Activated T-cell treated with anti-CD3 and anti-CD28 coated beads, Interleukin-2, amount 50 U/mL, for 48 hours (primary cell): ENCODE data around the gene DRGX.

Experiments
- DNase-seq, 2 experiments: peaks; one replicate each; pipeline ENCODE4 v3.0.0-alpha.2; 2020

Gene DRGX

GRCh38 chr10:49395741-49396665 lies at the start of gene DRGX:
Gene DRGX, minus strand, starts transcription at chr10:49396089. Its CDS starts 649 bp downstream, at chr10:49395440.
- no peak for DNase-seq

GRCh38 chr10:49444349-49444748 lies 48.5 kb upstream of the DRGX start:
- no peak for DNase-seq

- no peak for DNase-seq
These were observed 47.0 kb upstream of the DRGX start for GRCh38 chr10:49442863-49443262.

- peak in 1 of 2 experiments; percentile 23 for DNase-seq
These were observed 45.9 kb upstream of the DRGX start for GRCh38 chr10:49441488-49442476.

GRCh38 chr10:49435225-49435624 lies 39.3 kb upstream of the DRGX start:
- no peak for DNase-seq

GRCh38 chr10:49433069-49433468 lies 37.2 kb upstream of the DRGX start:
- DNase-seq = no peak

GRCh38 chr10:49431426-49431825 lies 35.5 kb upstream of the DRGX start:
- DNase-seq = no peak

- no peak for DNase-seq
These were observed 33.6 kb upstream of the DRGX start for GRCh38 chr10:49429458-49429857.

- no peak for DNase-seq
These were observed 30.8 kb upstream of the DRGX start for GRCh38 chr10:49426490-49427360.

- no peak for DNase-seq
These were observed 23.1 kb upstream of the DRGX start for GRCh38 chr10:49419005-49419404.

- DNase-seq = no peak
These were observed 22.4 kb upstream of the DRGX start for GRCh38 chr10:49418328-49418727.

GRCh38 chr10:49418053-49418326 lies 22.1 kb upstream of the DRGX start:
- DNase-seq = no peak

GRCh38 chr10:49417311-49418052 lies 21.6 kb upstream of the DRGX start:
- no peak for DNase-seq

GRCh38 chr10:49415846-49416245 lies 20.0 kb upstream of the DRGX start:
- no peak for DNase-seq

- no peak for DNase-seq
These were observed 19.2 kb upstream of the DRGX start for GRCh38 chr10:49415109-49415508.

- no peak for DNase-seq
These were observed 18.6 kb upstream of the DRGX start for GRCh38 chr10:49414496-49414895.

GRCh38 chr10:49412571-49412970 lies 16.7 kb upstream of the DRGX start:
- no peak for DNase-seq

- no peak for DNase-seq
These were observed 14.6 kb upstream of the DRGX start for GRCh38 chr10:49410365-49411074.

GRCh38 chr10:49409755-49410154 lies 13.9 kb upstream of the DRGX start:
- no peak for DNase-seq

- DNase-seq = peak in 1 of 2 experiments; percentile 32
These were observed 12.8 kb upstream of the DRGX start for GRCh38 chr10:49408519-49409306.
